ENCODE results near the gene THOC1. TPM values are rescaled to one million over a fixed set of nuclear protein-coding genes. Genes with fewer than 3 reads are reported as not detected.

THOC1 gene
- total and polyA plus RNA-seq, 2 of the 8 experiments (the other 6 are each of a cell fraction or from before 2014, with no cell fraction given), result 19.1 to 66.4 TPM

- H3K79me1 ChIP-seq (ENCODE audit: low read depth, low read length), result no peaks in the 10 kb centered on the region
- H3K14ac ChIP-seq (ENCODE audit: insufficient read length), result no peak overlapping the region
- H2BK20ac ChIP-seq (ENCODE audit: low read length), result no peak overlapping the region
- no peaks in the 10 kb centered on the region; a peak in 1 of 4 replicates for H3K9me3 ChIP-seq (ENCODE audit: insufficient read depth in 2 of 2, low read depth in 1 of 2, low read length in 1 of 2)
- WGBS, 2 experiments (ENCODE audit: extremely low coverage in 1 of 2, insufficient coverage in 1 of 2, insufficient read length in 1 of 2, insufficient replicate concordance in 2 of 2, low coverage in 1 of 2, low lambda C conversion rate in 2 of 2, missing lambda C conversion rate in 1 of 2), result 93% methylated on average over 1 of the region's 1 CpG; no CpG with 5 or more reads in 1 of the 2 experiments
- no peak overlapping the region for H2AK5ac ChIP-seq (ENCODE audit: low read depth, low read length)
- no peaks in the 10 kb centered on the region for H3K36me3 ChIP-seq (ENCODE audit: control insufficient read depth in 2 of 4, insufficient read depth in 4 of 4, low read length in 3 of 4)
- FAIRE-seq (no peak), DNase-seq (ENCODE audit: low read depth in 1 of 2, low spot score in 2 of 2) (no peak)
- no peak overlapping the region for H4K5ac ChIP-seq (ENCODE audit: insufficient read length, low read depth, low read length)
- POLR2A ChIA-PET (ENCODE audit: partially characterized antibody), result no interaction called here
- no peak overlapping the region for H4K8ac ChIP-seq (ENCODE audit: extremely low read depth, insufficient read depth, low read length)
- no peak overlapping the region for H3K4ac ChIP-seq (replicated peaks; ENCODE audit: insufficient read length, low read depth, low read length)
- H3K27ac ChIP-seq (ENCODE audit: low read depth, low read length), result no peak overlapping the region
- no peak overlapping the region for H3K23ac ChIP-seq (ENCODE audit: insufficient read length)
- H3K79me2 ChIP-seq (ENCODE audit: control insufficient read depth in 1 of 2, insufficient read depth in 2 of 2, low read length in 2 of 2), result no peaks in the 10 kb centered on the region
- H3K18ac ChIP-seq (ENCODE audit: extremely low read depth, low read length), result no peak overlapping the region
- no peak overlapping the region for H4K91ac ChIP-seq (replicated peaks; ENCODE audit: insufficient read length, low read length)
- H2AFZ ChIP-seq (ENCODE audit: low read length), result no peak overlapping the region; the same call in 1 of the 2 replicates
- no peak overlapping the region for H2BK120ac ChIP-seq (replicated peaks; ENCODE audit: low read depth, low read length)
- CTCF ChIA-PET (ENCODE audit: partially characterized antibody), result interaction anchor here (0.9 to 2.7 kb wide), 4 partner anchors 10 to 326 kb away, joined by 3 to 16 read pairs (median 4); no protein-coding TSS in a partner anchor
- H3K56ac ChIP-seq (replicated peaks; ENCODE audit: insufficient read length, low read depth, low read length), result no peak overlapping the region
- no peaks in the 10 kb centered on the region for H3K27me3 ChIP-seq (replicated peaks in 1 of 4; ENCODE audit: control insufficient read depth in 3 of 4, extremely low read depth in 1 of 4, insufficient read depth in 3 of 4, low read length in 3 of 4)
- H3K4me1 ChIP-seq (replicated peaks in 1 of 4; ENCODE audit: control insufficient read depth in 3 of 4, insufficient read depth in 4 of 4, low read length in 3 of 4), result peaks cover 0 to 2% (median 0%) of the 10 kb centered on the region in 4 experiments; a peak in 1 of 7 replicates
- no peaks in the 10 kb centered on the region for H3K23me2 ChIP-seq (ENCODE audit: low read depth, low read length)
- H3K4me3 ChIP-seq (ENCODE audit: extremely low read depth in 1 of 4, insufficient read depth in 2 of 4, low read depth in 3 of 4, low read length in 4 of 4), result no peak overlapping the region
- no peak overlapping the region for H3K4me2 ChIP-seq (ENCODE audit: insufficient read depth in 1 of 2, low read depth in 2 of 2, low read length in 2 of 2)
- H2BK12ac ChIP-seq (ENCODE audit: low read depth, low read length), result no peak overlapping the region
- TF ChIP-seq SIRT6 (IDR thresholded peaks at IDR 0.05; ENCODE audit: low read length) (no peak), CHD2 (IDR thresholded peaks at IDR 0.05; ENCODE audit: low read length) (no peak), EZH2 (IDR thresholded peaks at IDR 0.05; ENCODE audit: low read depth, low read length, severe bottlenecking) (no peak), BRCA1 (IDR thresholded peaks at IDR 0.05; ENCODE audit: low read depth, low read length) (no peak), MAFK (IDR thresholded peaks at IDR 0.05; ENCODE audit: low read depth, low read length) (no peak), ATF3 (IDR thresholded peaks at IDR 0.05; ENCODE audit: insufficient read depth, low read depth, low read length) (no peak), CEBPB (IDR thresholded peaks at IDR 0.05; ENCODE audit: low read depth, low read length) (no peak), RNF2 (IDR thresholded peaks at IDR 0.05; ENCODE audit: borderline replicate concordance, low read depth, low read length, missing control alignments, poor library complexity, severe bottlenecking) (no peak), SRF (IDR thresholded peaks at IDR 0.05; ENCODE audit: low read depth, low read length) (no peak), KDM5A (IDR thresholded peaks at IDR 0.05; ENCODE audit: low read length) (no peak), NRF1 (IDR thresholded peaks at IDR 0.05; ENCODE audit: low read depth, low read length) (no peak), RFX5 (IDR thresholded peaks at IDR 0.05; ENCODE audit: borderline replicate concordance, low read depth, low read length) (no peak), JUND (IDR thresholded peaks at IDR 0.05; ENCODE audit: low read length) (no peak), CREB1 (IDR thresholded peaks at IDR 0.05) (no peak)
- no peak overlapping the region for H2BK15ac ChIP-seq (ENCODE audit: low read length)
- no peak overlapping the region for H3K9ac ChIP-seq (replicated peaks in 1 of 4; ENCODE audit: extremely low read depth in 1 of 4, low read depth in 3 of 4, low read length in 3 of 4)
- no peak overlapping the region for H2BK5ac ChIP-seq (ENCODE audit: low read depth, low read length)
- no peaks in the 10 kb centered on the region for H4K20me1 ChIP-seq (replicated peaks in 1 of 2; ENCODE audit: control insufficient read depth in 1 of 2, insufficient read depth in 2 of 2, low read length in 2 of 2)
Measured at GRCh38 chr18:289026-289425, 21.2 kb upstream of the THOC1 start.

All from H1 (cell line).